Stomach (tissue), 9 donors: ENCODE results near the gene ARL11. TPM values are rescaled to one million over a fixed set of nuclear protein-coding genes. Genes with fewer than 3 reads are reported as not detected.

Experiments used
- DNase-seq, 2 donors: peaks; one replicate each; pipeline versions ENCODE4 v3.0.0 to v3.0.0-alpha.2; 2013 to 2019
- H3K27ac ChIP-seq, 5 donors: fragments of 200-600 bp in 4 of 5; sonication (generic) in 4 of 5; one replicate each; pipeline ENCODE4 v1.5.1; 2013 to 2019; ENCODE audit warnings: mild to moderate bottlenecking in 1 of 5, moderate library complexity in 1 of 5
- H3K27me3 ChIP-seq, 3 donors: fragments of 200-600 bp; sonication (generic); one replicate each; pipeline ENCODE4 v1.5.1; 2017 to 2019; ENCODE audit warnings: mixed run types in 1 of 3
- H3K36me3 ChIP-seq, 4 donors: fragments of 200-600 bp; sonication (generic); 1 replicate in 3 of 4; 2 replicates in 1 of 4; pipeline ENCODE4 v1.5.1; 2016 to 2019
- H3K4me1 ChIP-seq, 4 donors: fragments of 200-600 bp; sonication (generic); one replicate each; pipeline ENCODE4 v1.5.1; 2016 to 2019
- H3K4me3 ChIP-seq, 4 donors: fragments of 200-600 bp; sonication (generic) in 3 of 4; one replicate each; pipeline ENCODE4 v1.5.1; 2016 to 2019; ENCODE audit warnings: mild to moderate bottlenecking in 1 of 4
- H3K9me3 ChIP-seq, 4 donors: fragments of 200-600 bp; sonication (generic); one replicate each; pipeline ENCODE4 v1.5.1; 2016 to 2019
- CTCF ChIP-seq, 7 experiments: fragments of 450-650 bp in 4 of 7; fragments of 200-600 bp in 3 of 7; sonication (generic) in 3 of 7; IDR thresholded peaks; one replicate each; pipeline ENCODE4 v1.5.1; 2016 to 2019; ENCODE audit warnings: antibody characterized with exemption in 7 of 7, control low read depth in 2 of 7, mild to moderate bottlenecking in 1 of 7
- EP300 ChIP-seq: sonication (generic); formaldehyde crosslinking; IDR thresholded peaks from one replicate; pipeline ENCODE4 v1.6.1; 2017; ENCODE audit warnings: antibody characterized with exemption
- POLR2A ChIP-seq, 4 donors: fragments of 450-650 bp; IDR thresholded peaks; one replicate each; pipeline ENCODE4 v1.6.1; 2016; ENCODE audit warnings: antibody characterized with exemption in 4 of 4, control low read depth in 2 of 4, mild to moderate bottlenecking in 1 of 4, moderate library complexity in 1 of 4
- POLR2AphosphoS5 ChIP-seq, 3 donors: sonication (generic); formaldehyde crosslinking; IDR thresholded peaks; one replicate each; pipeline ENCODE4 v1.6.1; 2016; ENCODE audit warnings: antibody characterized with exemption in 3 of 3
- WGBS, 5 donors: extraction: QIAGEN DNeasy Blood & Tissue Kit in 3 of 5; methylation state at CpG; one replicate each; pipeline versions ENCODE4 v1.1.5 to v1.1.7; 2013 to 2018; 5-methylcytosine and 5-hydroxymethylcytosine counted together
- intact Hi-C: fragments of 100-400 bp; cut with DNase I; formaldehyde crosslinking; loops from one replicate; pipeline ENCODE4 v1.15.1; 2023; ENCODE audit warnings: low total_unique reads
- polyA plus RNA-seq, 3 donors: library from polyadenylated mRNA; stranded (reverse); fragments of 200-250 nt; gene quantifications; one replicate each; pipeline ENCODE4 v1.2.3, GENCODE V29; 2013
- total RNA-seq, 5 donors: library from RNA; depleted of rRNA; stranded (reverse); fragments of >200 nt; gene quantifications; one replicate each; pipeline versions ENCODE4 v1.1.0 to v1.2.3, GENCODE V29; 2014 to 2016
- donor health status: healthy with polysubstance abuse.
- donor health status: Bipolar disorder and iron deficiency.
- donor health status: healthy.

ARL11 gene
- total and polyA plus RNA-seq, 8 donors = under 0.01 to 1.2 (median 0.55) TPM; not detected in 2

GRCh38 chr13:49649963-49650312 is 21.6 kb downstream of the ARL11 start:
- 56 to 78% (median 68%) methylated on average over 2 of the region's 2 CpGs for WGBS, 5 donors
- intact Hi-C loops = no loop called here

GRCh38 chr13:49651570-49652354 is 23.5 kb downstream of the ARL11 start:
- intact Hi-C loops = no loop called here
- H3K9me3 ChIP-seq = no peaks in the 10 kb centered on the region
- 78 to 84% (median 80%) methylated on average over 17 of the region's 17 CpGs for WGBS, 5 donors
- H3K27ac ChIP-seq = no peak overlapping the region
- no peak for TF ChIP-seq POLR2A (IDR thresholded peaks at IDR 0.05)
- TF ChIP-seq CTCF (IDR thresholded peaks at IDR 0.05) = no peak
- no peak for TF ChIP-seq EP300
- no peak for TF ChIP-seq POLR2AphosphoS5 (IDR thresholded peaks at IDR 0.05)
- no peaks in the 10 kb centered on the region for H3K36me3 ChIP-seq
- no peak for DNase-seq
- no peak overlapping the region for H3K4me3 ChIP-seq
- peaks cover 0 to 20% (median 10%) of the 10 kb centered on the region in 4 donors for H3K4me1 ChIP-seq
- H3K27me3 ChIP-seq = no peaks in the 10 kb centered on the region

More at GRCh38 chr13:49649963-49650312, 21.6 kb downstream of the ARL11 start:
- Histone ChIP-seq H3K27ac (no peak overlapping the region), H3K4me3 (no peak overlapping the region), H3K9me3 (no peaks in the 10 kb centered on the region), H3K27me3 (no peaks in the 10 kb centered on the region), H3K36me3 (no peaks in the 10 kb centered on the region), H3K4me1 (peaks cover 0 to 20% (median 10%) of the 10 kb centered on the region in 4 donors)
- no peak for TF ChIP-seq POLR2A (IDR thresholded peaks at IDR 0.05)
- no peak for DNase-seq

- H3K27me3 ChIP-seq = no peaks in the 10 kb centered on the region
- no peak overlapping the region for H3K4me3 ChIP-seq
- peak; percentile 30 to 51 for DNase-seq
- H3K36me3 ChIP-seq = no peaks in the 10 kb centered on the region
- 37 to 58% (median 44%) methylated on average over 12 to 16 of the region's 16 CpGs for WGBS, 5 donors
- intact Hi-C loops = no loop called here
- no peaks in the 10 kb centered on the region for H3K9me3 ChIP-seq
- TF ChIP-seq CTCF (IDR thresholded peaks at IDR 0.05) (peak in 3 of 7 experiments; percentile 20 to 41 (median 28)), POLR2A (IDR thresholded peaks at IDR 0.05) (no peak), EP300 (no peak), POLR2AphosphoS5 (IDR thresholded peaks at IDR 0.05) (peak in 1 of 3 donors; percentile 7)
- H3K4me1 ChIP-seq = peaks cover 0 to 22% (median 10%) of the 10 kb centered on the region in 4 donors
- no peak overlapping the region for H3K27ac ChIP-seq
Measured at GRCh38 chr13:49652355-49653305, 24.3 kb downstream of the ARL11 start.

- Histone ChIP-seq H3K4me3 (no peak overlapping the region), H3K27me3 (no peaks in the 10 kb centered on the region), H3K9me3 (no peaks in the 10 kb centered on the region), H3K27ac (no peak overlapping the region), H3K4me1 (peaks cover 0 to 24% (median 10%) of the 10 kb centered on the region in 4 donors), H3K36me3 (peaks cover 0 to under 1% (median 0%) of the 10 kb centered on the region in 4 donors)
- no peak for TF ChIP-seq POLR2AphosphoS5 (IDR thresholded peaks at IDR 0.05)
- no peak for TF ChIP-seq POLR2A (IDR thresholded peaks at IDR 0.05)
- TF ChIP-seq CTCF (IDR thresholded peaks at IDR 0.05) = no peak
- TF ChIP-seq EP300 = no peak
- no peak for DNase-seq
- intact Hi-C loops = no loop called here
Measured at GRCh38 chr13:49653478-49653877, 25.2 kb downstream of the ARL11 start.
